Pancreas (tissue), 10 donors: ENCODE results near the gene TANC1. TPM values are rescaled to one million over a fixed set of nuclear protein-coding genes. Genes with fewer than 3 reads are reported as not detected.

ENCODE experiments used
- ATAC-seq, 4 donors: fragments of 200-7000 bp; cut with Tn5 transposase; one replicate each; pipeline versions ENCODE4 v1.8.0 to v1.9.1; 2020; ENCODE audit warnings: mild to moderate bottlenecking in 4 of 4, moderate library complexity in 4 of 4
- DNase-seq, 6 donors: peaks; one replicate each; pipeline ENCODE4 v3.0.0-alpha.2; 2020
- FAIRE-seq: peaks from 2 replicates; lab custom pipeline; 2012; peaks lifted over from hg19 to GRCh38; lab: Jason Lieb, UNC
- H3K27ac ChIP-seq, 4 donors: fragments of 200-600 bp; sonication (generic); 1 replicate in 3 of 4; 2 replicates in 1 of 4; pipeline versions ENCODE4 v1.5.0 to v1.8.0; 2020
- H3K27me3 ChIP-seq, 4 donors: fragments of 200-600 bp; one replicate each; pipeline ENCODE4 v1.8.0; 2021
- H3K36me3 ChIP-seq, 3 donors: fragments of 200-600 bp; sonication (generic) in 1 of 3; one replicate each; pipeline versions ENCODE4 v1.5.0 to v1.8.0; 2020 to 2021
- H3K4me1 ChIP-seq, 3 donors: fragments of 200-600 bp; one replicate each; pipeline ENCODE4 v1.8.0; 2021
- H3K4me3 ChIP-seq, 4 donors: fragments of 200-600 bp; sonication (generic) in 2 of 4; one replicate each; pipeline versions ENCODE4 v1.5.0 to v1.8.0; 2020 to 2021
- H3K9me3 ChIP-seq, 4 donors: fragments of 200-600 bp; one replicate each; pipeline ENCODE4 v1.8.0; 2021
- CTCF ChIP-seq, 4 donors: fragments of 200-600 bp; sonication (generic) in 3 of 4; IDR thresholded peaks; one replicate each; pipeline versions ENCODE4 v1.5.0 to v1.8.0; 2021; ENCODE audit warnings: antibody characterized with exemption in 4 of 4
- WGBS, 2 donors: extraction: QIAGEN DNeasy Blood & Tissue Kit; methylation state at CpG; one replicate each; pipeline ENCODE4 v1.1.7; 2013; 5-methylcytosine and 5-hydroxymethylcytosine counted together
- intact Hi-C, 3 donors: fragments of 100-400 bp; cut with DNase I; formaldehyde crosslinking; loops; one replicate each; pipeline versions ENCODE4 v1.11.1 to v1.14.2; 2022
- polyA plus RNA-seq, 2 donors: library from polyadenylated mRNA; stranded (reverse); fragments of 200-250 nt; gene quantifications; one replicate each; pipeline ENCODE4 v1.2.3, GENCODE V29; 2013
- total RNA-seq, 6 donors: library from RNA; stranded (reverse); fragmentation: NEBNext Ultra II Directional in 4 of 6; extraction: Animal tissue kit (Norgen Biotek cat#: 25700) in 4 of 6; gene quantifications; one replicate each; pipeline versions ENCODE4 v1.2.1 to v1.2.4, GENCODE V29; 2021 to 2023
- donor health status: healthy with polysubstance abuse.
- donor health status: DM: no; HTN: no; CAD: no; lungs with moderate emphysema.
- donor health status: DM: no; HTN: no; CAD: no.
- donor health status: control.
- donor health status: control.
- donor health status: Bipolar disorder and iron deficiency.
- donor health status: DM: yes; HTN: yes; CAD: no.
- donor health status: DM: no; HTN: no; CAD: no.
- donor health status: DM: no; HTN: no; CAD: no.
- donor health status: DM: yes; HTN: yes; CAD: no.

The TANC1 gene
- total and polyA plus RNA-seq, 8 donors: 9.0 to 17.6 (median 10.5) TPM

DNA sequence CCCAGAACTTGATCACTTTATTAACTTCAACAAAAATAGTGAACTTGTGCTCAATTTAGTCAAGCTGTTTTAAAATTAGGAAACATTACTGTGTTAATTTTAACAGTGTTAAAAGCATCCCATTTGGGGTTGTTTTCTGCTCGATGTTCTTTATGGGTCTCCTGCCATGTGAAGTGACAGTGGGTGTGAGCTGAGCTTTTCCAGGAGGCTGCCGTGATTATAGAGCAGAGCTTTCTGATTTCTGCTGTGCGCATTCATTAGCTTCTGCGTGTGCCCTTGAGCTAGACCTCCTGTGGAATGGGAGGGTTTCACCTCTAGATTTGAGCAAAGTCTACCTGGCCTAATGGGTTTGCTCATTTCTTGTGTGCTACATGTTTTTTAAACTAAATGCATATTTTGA lies 196.6 kb downstream of the TANC1 start:
- FAIRE-seq: no peak

DNA sequence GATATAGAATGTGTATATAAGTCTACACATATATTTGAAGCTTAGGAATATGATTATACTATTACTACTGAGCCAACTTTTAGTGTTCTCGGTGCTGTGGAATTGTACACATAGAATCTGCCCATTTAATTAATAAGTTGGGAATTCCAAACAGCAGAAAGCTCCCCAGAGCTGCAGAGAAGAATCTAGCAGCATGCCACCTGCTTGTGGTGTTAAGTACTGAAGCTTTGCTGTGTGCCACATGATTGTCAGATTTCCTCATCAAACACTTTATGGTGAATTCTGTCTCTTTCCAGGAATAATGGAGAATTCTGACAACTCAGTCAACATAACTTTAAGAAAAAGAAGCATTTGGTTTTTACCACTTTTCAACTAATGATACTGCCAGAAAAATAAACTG lies 200.3 kb downstream of the TANC1 start:
- no peak overlapping the region for H3K27ac ChIP-seq
- FAIRE-seq: no peak
- H3K9me3 ChIP-seq: no peaks in the 10 kb centered on the region
- no peaks in the 10 kb centered on the region for H3K27me3 ChIP-seq
- peak in 2 of 4 donors; percentile 47 to 57 for ATAC-seq
- no peak for TF ChIP-seq CTCF (IDR thresholded peaks at IDR 0.05)
- DNase-seq: no peak
- intact Hi-C loops: no loop called here
- H3K4me1 ChIP-seq: no peaks in the 10 kb centered on the region
- peaks cover 0 to 30% (median 0%) of the 10 kb centered on the region in 3 donors for H3K36me3 ChIP-seq
- 76 to 83% methylated on average over 1 of the region's 1 CpG for WGBS, 2 donors
- H3K4me3 ChIP-seq: no peak overlapping the region

More for the DNA sequence above, 196.6 kb downstream of the TANC1 start:
- Histone ChIP-seq H3K36me3 (peaks cover 0 to 2% (median 0%) of the 10 kb centered on the region in 3 donors), H3K27ac (no peak overlapping the region), H3K4me1 (no peaks in the 10 kb centered on the region), H3K9me3 (no peaks in the 10 kb centered on the region), H3K27me3 (no peaks in the 10 kb centered on the region), H3K4me3 (no peak overlapping the region)
- WGBS, 2 donors: 81 to 88% methylated on average over 4 of the region's 4 CpGs
- intact Hi-C loops: no loop called here
- TF ChIP-seq CTCF (IDR thresholded peaks at IDR 0.05): no peak
- ATAC-seq (no peak), DNase-seq (no peak)

- peak in 2 of 4 donors; percentile 40 to 56 for ATAC-seq
- H3K36me3 ChIP-seq: peaks cover 0 to 30% (median 0%) of the 10 kb centered on the region in 3 donors
- no peak for TF ChIP-seq CTCF (IDR thresholded peaks at IDR 0.05)
- FAIRE-seq: no peak
- H3K27ac ChIP-seq: no peak overlapping the region
- H3K9me3 ChIP-seq: no peaks in the 10 kb centered on the region
- intact Hi-C loops: no loop called here
- no peak overlapping the region for H3K4me3 ChIP-seq
- H3K27me3 ChIP-seq: no peaks in the 10 kb centered on the region
- DNase-seq: no peak
- H3K4me1 ChIP-seq: no peaks in the 10 kb centered on the region
- WGBS, 2 donors: 86 to 94% methylated on average over 6 of the region's 6 CpGs
These were observed 200.7 kb downstream of the TANC1 start for GRCh38 chr2:159169187-159169586.

DNA sequence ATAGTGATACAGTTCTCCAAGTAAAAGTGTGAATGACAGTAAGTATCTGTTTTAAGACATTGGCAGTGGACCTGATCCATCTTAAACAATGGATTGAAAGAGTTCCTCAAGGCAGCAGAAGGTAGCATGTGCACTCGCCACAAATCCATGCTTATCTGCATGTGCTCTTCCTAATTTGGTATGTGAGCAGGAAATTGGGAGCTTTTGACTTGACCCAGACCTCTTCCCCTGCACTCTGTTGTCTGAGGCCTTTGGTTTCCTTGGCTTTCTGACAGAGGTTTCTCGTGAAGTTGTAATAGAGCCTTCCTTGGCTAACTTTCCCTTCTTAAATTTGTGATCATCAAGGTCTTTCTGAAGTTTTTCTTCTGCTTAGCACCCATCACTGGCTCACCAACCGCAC lies 204.0 kb downstream of the TANC1 start:
- ATAC-seq (no peak), FAIRE-seq (no peak), DNase-seq (no peak)
- 88 to 97% methylated on average over 3 of the region's 3 CpGs for WGBS, 2 donors
- intact Hi-C loops: no loop called here
- Histone ChIP-seq H3K4me3 (no peak overlapping the region), H3K27ac (no peak overlapping the region), H3K27me3 (no peaks in the 10 kb centered on the region), H3K4me1 (peaks cover 0 to 5% (median 5%) of the 10 kb centered on the region in 3 donors), H3K9me3 (no peaks in the 10 kb centered on the region), H3K36me3 (peaks cover 0 to 30% (median 0%) of the 10 kb centered on the region in 3 donors)
- TF ChIP-seq CTCF (IDR thresholded peaks at IDR 0.05): no peak

GRCh38 chr2:159174759-159175158 lies 206.3 kb downstream of the TANC1 start:
- Histone ChIP-seq H3K4me1 (peaks cover 0 to 5% (median 5%) of the 10 kb centered on the region in 3 donors), H3K27ac (no peak overlapping the region), H3K9me3 (no peaks in the 10 kb centered on the region), H3K27me3 (no peaks in the 10 kb centered on the region), H3K36me3 (peaks cover 0 to 39% (median 0%) of the 10 kb centered on the region in 3 donors), H3K4me3 (no peak overlapping the region)
- intact Hi-C loops: no loop called here
- no peak for DNase-seq
- 93 to 94% methylated on average over 9 of the region's 9 CpGs for WGBS, 2 donors
- FAIRE-seq: no peak
- no peak for TF ChIP-seq CTCF (IDR thresholded peaks at IDR 0.05)
- ATAC-seq: no peak
